Measurements from ENCODE around the gene NEK10.

The NEK10 gene

GRCh38 chr3:27165321-27165721 is 203.9 kb downstream of the NEK10 start:
- TF ChIP-seq, protein P1, sequence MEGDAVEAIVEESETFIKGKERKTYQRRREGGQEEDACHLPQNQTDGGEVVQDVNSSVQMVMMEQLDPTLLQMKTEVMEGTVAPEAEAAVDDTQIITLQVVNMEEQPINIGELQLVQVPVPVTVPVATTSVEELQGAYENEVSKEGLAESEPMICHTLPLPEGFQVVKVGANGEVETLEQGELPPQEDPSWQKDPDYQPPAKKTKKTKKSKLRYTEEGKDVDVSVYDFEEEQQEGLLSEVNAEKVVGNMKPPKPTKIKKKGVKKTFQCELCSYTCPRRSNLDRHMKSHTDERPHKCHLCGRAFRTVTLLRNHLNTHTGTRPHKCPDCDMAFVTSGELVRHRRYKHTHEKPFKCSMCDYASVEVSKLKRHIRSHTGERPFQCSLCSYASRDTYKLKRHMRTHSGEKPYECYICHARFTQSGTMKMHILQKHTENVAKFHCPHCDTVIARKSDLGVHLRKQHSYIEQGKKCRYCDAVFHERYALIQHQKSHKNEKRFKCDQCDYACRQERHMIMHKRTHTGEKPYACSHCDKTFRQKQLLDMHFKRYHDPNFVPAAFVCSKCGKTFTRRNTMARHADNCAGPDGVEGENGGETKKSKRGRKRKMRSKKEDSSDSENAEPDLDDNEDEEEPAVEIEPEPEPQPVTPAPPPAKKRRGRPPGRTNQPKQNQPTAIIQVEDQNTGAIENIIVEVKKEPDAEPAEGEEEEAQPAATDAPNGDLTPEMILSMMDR (IDR thresholded peaks at IDR 0.05; ENCODE audit: low read depth, low read length), result no peak
- peak; percentile 65 to 83 for DNase-seq (ENCODE audit: low read depth in 2 of 2)
- H3K4me3 ChIP-seq (replicated peaks in 1 of 2; ENCODE audit: low read depth in 2 of 2, low read length in 2 of 2), result no peak overlapping the region

DNA sequence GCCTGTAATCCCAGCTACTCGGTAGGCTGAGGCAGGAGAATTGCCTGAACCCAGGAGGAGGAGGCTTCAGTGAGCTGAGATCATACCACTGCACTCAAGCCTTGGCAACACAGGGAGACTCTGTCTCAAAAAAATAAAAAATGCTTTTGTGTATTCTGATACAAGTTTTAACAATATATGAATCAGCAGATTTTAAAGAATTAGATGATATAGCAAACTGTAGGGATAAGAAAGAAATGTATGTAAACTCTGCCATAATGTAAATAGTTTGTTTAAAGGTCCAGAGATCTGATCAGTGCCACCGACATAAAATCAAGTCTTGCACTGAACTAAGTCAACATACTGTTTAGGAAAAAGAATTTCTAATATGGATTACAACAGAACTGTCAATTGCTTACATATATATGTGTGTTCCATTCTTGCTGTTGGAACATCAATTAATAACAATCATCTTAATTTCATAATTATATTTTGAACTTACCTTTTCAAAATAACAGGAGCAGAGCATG is 208.3 kb downstream of the NEK10 start:
- H3K4me3 ChIP-seq (replicated peaks in 1 of 2; ENCODE audit: low read depth in 2 of 2, low read length in 2 of 2), result no peak overlapping the region
- DNase-seq (ENCODE audit: low read depth in 2 of 2), result no peak
- TF ChIP-seq, protein P1 (IDR thresholded peaks at IDR 0.05; ENCODE audit: low read depth, low read length), result no peak

GRCh38 chr3:27160146-27160545 is 209.0 kb downstream of the NEK10 start:
- no peak for DNase-seq (ENCODE audit: low read depth in 2 of 2)
- TF ChIP-seq, protein P1 (IDR thresholded peaks at IDR 0.05; ENCODE audit: low read depth, low read length), result no peak

GRCh38 chr3:27147215-27147614 is 222.0 kb downstream of the NEK10 start:
- TF ChIP-seq, protein P1 (IDR thresholded peaks at IDR 0.05; ENCODE audit: low read depth, low read length), result no peak
- DNase-seq (ENCODE audit: low read depth in 2 of 2), result peak; percentile 39 to 55
- H3K4me3 ChIP-seq (replicated peaks in 1 of 2; ENCODE audit: low read depth in 2 of 2, low read length in 2 of 2), result no peak overlapping the region

More at GRCh38 chr3:27160146-27160545, 209.0 kb downstream of the NEK10 start:
- no peak overlapping the region for H3K4me3 ChIP-seq (replicated peaks in 1 of 2; ENCODE audit: low read depth in 2 of 2, low read length in 2 of 2)

DNA sequence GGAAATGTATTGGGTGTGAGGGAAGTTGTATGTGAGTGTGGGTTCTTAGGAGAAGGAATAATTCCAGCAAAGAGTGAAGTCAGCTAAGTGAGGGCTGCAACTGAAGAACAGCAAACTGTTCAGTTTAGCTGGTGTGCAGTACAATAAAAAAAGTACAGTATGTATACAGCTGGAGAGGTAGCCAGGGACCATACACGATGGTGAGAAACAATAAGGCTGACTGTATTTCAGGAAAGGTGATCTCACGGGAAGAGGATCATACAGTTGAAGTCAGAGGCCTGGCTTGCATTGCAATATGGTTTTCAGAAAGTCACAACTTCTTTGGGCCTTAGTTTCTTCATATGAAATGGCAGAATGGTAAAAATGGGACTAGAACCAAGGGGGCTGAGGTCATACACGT is 222.4 kb downstream of the NEK10 start:
- TF ChIP-seq, protein P1 (IDR thresholded peaks at IDR 0.05; ENCODE audit: low read depth, low read length), result no peak
- H3K4me3 ChIP-seq (replicated peaks in 1 of 2; ENCODE audit: low read depth in 2 of 2, low read length in 2 of 2), result no peak overlapping the region

DNA sequence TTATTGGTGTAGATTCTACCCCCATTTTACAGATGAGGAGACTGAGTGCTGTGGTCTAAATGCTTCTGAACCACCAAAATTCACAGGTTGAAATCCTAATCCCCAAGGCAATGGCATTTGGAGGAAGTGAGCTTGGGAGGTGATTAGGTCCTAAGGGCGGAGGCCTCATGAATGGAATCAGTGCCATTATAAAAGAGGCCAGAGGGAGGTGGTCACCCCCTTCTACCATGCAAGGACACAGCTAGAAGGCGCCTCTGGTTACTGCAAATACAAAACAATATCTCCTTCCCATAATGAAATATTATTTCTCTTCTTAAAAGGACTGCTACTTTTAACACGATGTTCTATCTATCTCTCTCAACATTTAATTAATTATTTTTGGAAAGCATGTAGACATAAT is 223.5 kb downstream of the NEK10 start:
- DNase-seq (ENCODE audit: low read depth in 2 of 2), result no peak
- TF ChIP-seq, protein P1 (IDR thresholded peaks at IDR 0.05; ENCODE audit: low read depth, low read length), result no peak
- H3K4me3 ChIP-seq (replicated peaks in 1 of 2; ENCODE audit: low read depth in 2 of 2, low read length in 2 of 2), result no peak overlapping the region

More for the DNA sequence above, 222.4 kb downstream of the NEK10 start:
- no peak for DNase-seq (ENCODE audit: low read depth in 2 of 2)

GRCh38 chr3:27141668-27142067 is 227.5 kb downstream of the NEK10 start:
- TF ChIP-seq, protein P1 (IDR thresholded peaks at IDR 0.05; ENCODE audit: low read depth, low read length), result no peak
- no peak overlapping the region for H3K4me3 ChIP-seq (replicated peaks in 1 of 2; ENCODE audit: low read depth in 2 of 2, low read length in 2 of 2)
- peak in 1 of 2 donors; percentile 10 for DNase-seq (ENCODE audit: low read depth in 2 of 2)

Data from cardiac fibroblast (primary cell).